ENCODE results near the gene SLC25A12. TPM values are rescaled to one million over a fixed set of nuclear protein-coding genes. Genes with fewer than 3 reads are reported as not detected.

Gene SLC25A12
- total RNA-seq, 1 donor = 26.8 TPM

GRCh38 chr2:171754254-171754939, 139.6 kb downstream of the SLC25A12 start:
- H3K9me3 ChIP-seq (ENCODE audit: low read depth, low read length) = no peaks in the 10 kb centered on the region
- no peak overlapping the region for H2AFZ ChIP-seq (ENCODE audit: low read length)
- H3K4me2 ChIP-seq (ENCODE audit: insufficient read depth, low read length) = no peak overlapping the region
- H3K4me3 ChIP-seq (ENCODE audit: insufficient read depth, low read length) = no peak overlapping the region
- no peak for TF ChIP-seq CTCF (IDR thresholded peaks at IDR 0.05; ENCODE audit: extremely low read depth, low read depth, low read length)
- peaks cover 3% of the 10 kb centered on the region for H3K4me1 ChIP-seq (ENCODE audit: insufficient read depth, low read length)
- H3K36me3 ChIP-seq (ENCODE audit: insufficient read depth, low read length) = peaks cover 16% of the 10 kb centered on the region
- H4K20me1 ChIP-seq (ENCODE audit: insufficient read depth, low read length) = no peaks in the 10 kb centered on the region
- H3K79me2 ChIP-seq (ENCODE audit: insufficient read depth, low read length) = no peaks in the 10 kb centered on the region
- no peak overlapping the region for H3K27ac ChIP-seq (ENCODE audit: low read depth, low read length)
- no peaks in the 10 kb centered on the region for H3K27me3 ChIP-seq (ENCODE audit: insufficient read depth, low read length)
- DNase-seq (ENCODE audit: insufficient read length, low spot score, missing footprints) = no peak

GRCh38 chr2:171747371-171747770, 146.7 kb downstream of the SLC25A12 start:
- Histone ChIP-seq H3K4me3 (ENCODE audit: insufficient read depth, low read length) (no peak overlapping the region), H3K36me3 (ENCODE audit: insufficient read depth, low read length) (peaks cover 67% of the 10 kb centered on the region), H3K4me2 (ENCODE audit: insufficient read depth, low read length) (no peak overlapping the region), H3K9me3 (ENCODE audit: low read depth, low read length) (no peaks in the 10 kb centered on the region), H3K27ac (ENCODE audit: low read depth, low read length) (no peak overlapping the region), H3K79me2 (ENCODE audit: insufficient read depth, low read length) (no peaks in the 10 kb centered on the region), H3K27me3 (ENCODE audit: insufficient read depth, low read length) (no peaks in the 10 kb centered on the region), H2AFZ (ENCODE audit: low read length) (no peak overlapping the region), H3K4me1 (ENCODE audit: insufficient read depth, low read length) (no peaks in the 10 kb centered on the region), H4K20me1 (ENCODE audit: insufficient read depth, low read length) (no peaks in the 10 kb centered on the region)
- no peak for TF ChIP-seq CTCF (IDR thresholded peaks at IDR 0.05; ENCODE audit: extremely low read depth, low read depth, low read length)
- no peak for DNase-seq (ENCODE audit: insufficient read length, low spot score, missing footprints)

GRCh38 chr2:171745806-171746205, 148.2 kb downstream of the SLC25A12 start:
- Histone ChIP-seq H2AFZ (ENCODE audit: low read length) (no peak overlapping the region), H3K79me2 (ENCODE audit: insufficient read depth, low read length) (no peaks in the 10 kb centered on the region), H3K9me3 (ENCODE audit: low read depth, low read length) (no peaks in the 10 kb centered on the region), H3K27me3 (ENCODE audit: insufficient read depth, low read length) (no peaks in the 10 kb centered on the region), H4K20me1 (ENCODE audit: insufficient read depth, low read length) (no peaks in the 10 kb centered on the region), H3K36me3 (ENCODE audit: insufficient read depth, low read length) (peaks cover 59% of the 10 kb centered on the region), H3K4me3 (ENCODE audit: insufficient read depth, low read length) (no peak overlapping the region), H3K27ac (ENCODE audit: low read depth, low read length) (no peak overlapping the region), H3K4me2 (ENCODE audit: insufficient read depth, low read length) (no peak overlapping the region), H3K4me1 (ENCODE audit: insufficient read depth, low read length) (no peaks in the 10 kb centered on the region)
- TF ChIP-seq CTCF (IDR thresholded peaks at IDR 0.05; ENCODE audit: extremely low read depth, low read depth, low read length) = no peak
- DNase-seq (ENCODE audit: insufficient read length, low spot score, missing footprints) = no peak

- Histone ChIP-seq H3K9me3 (ENCODE audit: low read depth, low read length) (no peaks in the 10 kb centered on the region), H3K27ac (ENCODE audit: low read depth, low read length) (no peak overlapping the region), H3K4me2 (ENCODE audit: insufficient read depth, low read length) (no peak overlapping the region), H2AFZ (ENCODE audit: low read length) (no peak overlapping the region), H3K36me3 (ENCODE audit: insufficient read depth, low read length) (peaks cover 59% of the 10 kb centered on the region), H3K4me1 (ENCODE audit: insufficient read depth, low read length) (peaks cover 3% of the 10 kb centered on the region), H3K4me3 (ENCODE audit: insufficient read depth, low read length) (no peak overlapping the region), H3K27me3 (ENCODE audit: insufficient read depth, low read length) (no peaks in the 10 kb centered on the region), H4K20me1 (ENCODE audit: insufficient read depth, low read length) (no peaks in the 10 kb centered on the region), H3K79me2 (ENCODE audit: insufficient read depth, low read length) (no peaks in the 10 kb centered on the region)
- no peak for DNase-seq (ENCODE audit: insufficient read length, low spot score, missing footprints)
- TF ChIP-seq CTCF (IDR thresholded peaks at IDR 0.05; ENCODE audit: extremely low read depth, low read depth, low read length) = no peak
These were observed 148.9 kb downstream of the SLC25A12 start for GRCh38 chr2:171745141-171745540.
